Mesendoderm (in vitro differentiated cells): Measurements from ENCODE around the gene PRLH.

Experiments used
- DNase-seq: peaks from one replicate; pipeline ENCODE4 v3.0.0; 2013
- H2AK5ac ChIP-seq: 2 replicates; pipeline ENCODE4 v1.6.1; 2013; ENCODE audit warnings: low read length, inconsistent platforms
- H2BK120ac ChIP-seq: 2 replicates; pipeline ENCODE4 v1.6.1; 2013; ENCODE audit warnings: low read depth, mild to moderate bottlenecking, low read length, moderate library complexity, mixed read lengths
- H2BK15ac ChIP-seq: replicated peaks from 2 replicates; pipeline ENCODE4 v1.6.1; 2013; ENCODE audit warnings: low read depth, mild to moderate bottlenecking, moderate library complexity
- H2BK5ac ChIP-seq: 2 replicates; pipeline ENCODE4 v1.6.1; 2013; ENCODE audit warnings: low read length, inconsistent platforms
- H3K18ac ChIP-seq: 2 replicates; pipeline ENCODE4 v1.6.1; 2013; ENCODE audit warnings: mild to moderate bottlenecking, low read length, mixed read lengths
- H3K23ac ChIP-seq: one replicate; pipeline ENCODE4 v1.6.1; 2013; ENCODE audit warnings: low read length
- H3K27ac ChIP-seq: 2 replicates; pipeline ENCODE4 v1.5.1; 2013; ENCODE audit warnings: low read depth, mild to moderate bottlenecking, inconsistent platforms, low read length, moderate library complexity
- H3K27me3 ChIP-seq: 2 replicates; pipeline ENCODE4 v1.6.1; 2013; ENCODE audit warnings: low read length, control low read depth, mild to moderate bottlenecking, inconsistent platforms; ENCODE audit not compliant: insufficient read depth, poor library complexity
- H3K36me3 ChIP-seq: 2 replicates; pipeline ENCODE4 v1.6.1; 2013; ENCODE audit warnings: low read length, inconsistent platforms; ENCODE audit not compliant: control insufficient read depth, insufficient read depth
- H3K4ac ChIP-seq: one replicate; pipeline ENCODE4 v1.6.1; 2013; ENCODE audit warnings: low read depth, mild to moderate bottlenecking, low read length, moderate library complexity
- H3K4me1 ChIP-seq: 2 replicates; pipeline ENCODE4 v1.6.1; 2013; ENCODE audit warnings: low read depth, low read length, inconsistent platforms; ENCODE audit not compliant: control insufficient read depth
- H3K4me2 ChIP-seq: 2 replicates; pipeline ENCODE4 v1.6.1; 2013; ENCODE audit warnings: low read length
- H3K4me3 ChIP-seq: 2 replicates; pipeline ENCODE4 v1.5.1; 2013; ENCODE audit warnings: mild to moderate bottlenecking, low read length
- H3K56ac ChIP-seq: one replicate; pipeline ENCODE4 v1.6.1; 2013; ENCODE audit warnings: low read length
- H3K79me1 ChIP-seq: 2 replicates; pipeline ENCODE4 v1.6.1; 2013; ENCODE audit warnings: low read length, inconsistent platforms
- H3K79me2 ChIP-seq: 2 replicates; pipeline ENCODE4 v1.6.1; 2013; ENCODE audit warnings: mild to moderate bottlenecking, low read length; ENCODE audit not compliant: control insufficient read depth, insufficient read depth
- H3K9ac ChIP-seq: 2 replicates; pipeline ENCODE4 v1.6.1; 2013; ENCODE audit warnings: low read length, inconsistent platforms
- H4K5ac ChIP-seq: one replicate; pipeline ENCODE4 v1.6.1; 2013; ENCODE audit warnings: low read length
- H4K8ac ChIP-seq: one replicate; pipeline ENCODE4 v1.6.1; 2013; ENCODE audit warnings: low read depth, mild to moderate bottlenecking, control low read depth, low read length, moderate library complexity
- WGBS: extraction: QIAGEN DNeasy Blood & Tissue Kit; methylation state at CpG from one replicate; pipeline ENCODE4 v1.1.7; 2013; ENCODE audit warnings: low lambda C conversion rate, missing lambda C conversion rate; ENCODE audit not compliant: insufficient coverage; ENCODE audit errors: extremely low coverage; 5-methylcytosine and 5-hydroxymethylcytosine counted together

Gene PRLH

GRCh38 chr2:237572021-237572741 lies 5.8 kb downstream of the PRLH start:
- Histone ChIP-seq H3K56ac (peak overlapping the region; percentile 59), H3K18ac (no peak overlapping the region), H2BK120ac (no peak overlapping the region), H2BK5ac (no peak overlapping the region), H3K4me2 (no peak overlapping the region), H2AK5ac (no peak overlapping the region), H3K9ac (peak overlapping the region; percentile 39), H3K36me3 (no peaks in the 10 kb centered on the region), H3K23ac (no peak overlapping the region), H3K27ac (peak overlapping the region; percentile 7), H3K4ac (no peak overlapping the region), H3K27me3 (no peaks in the 10 kb centered on the region), H3K4me3 (no peak overlapping the region), H3K79me2 (no peaks in the 10 kb centered on the region), H2BK15ac (no peak overlapping the region), H3K4me1 (no peaks in the 10 kb centered on the region), H4K8ac (no peak overlapping the region), H4K5ac (no peak overlapping the region), H3K79me1 (no peaks in the 10 kb centered on the region)
- DNase-seq = peak; percentile 95
- no CpG with 5 or more reads among the region's 24 CpGs for whole genome bisulfite sequencing

GRCh38 chr2:237572742-237573101 lies 6.3 kb downstream of the PRLH start:
- Histone ChIP-seq H3K79me1 (no peaks in the 10 kb centered on the region), H3K79me2 (no peaks in the 10 kb centered on the region), H2BK120ac (no peak overlapping the region), H3K4me3 (no peak overlapping the region), H2AK5ac (no peak overlapping the region), H4K8ac (no peak overlapping the region), H3K4me2 (no peak overlapping the region), H3K27ac (peak overlapping the region; percentile 7), H4K5ac (no peak overlapping the region), H3K9ac (peak overlapping the region; percentile 19), H2BK15ac (no peak overlapping the region), H3K4ac (no peak overlapping the region), H2BK5ac (no peak overlapping the region), H3K23ac (no peak overlapping the region), H3K36me3 (peaks cover 2% of the 10 kb centered on the region), H3K4me1 (no peaks in the 10 kb centered on the region), H3K56ac (peak overlapping the region; percentile 56), H3K18ac (no peak overlapping the region), H3K27me3 (no peaks in the 10 kb centered on the region)
- no peak for DNase-seq
- no CpG with 5 or more reads among the region's 4 CpGs for WGBS

DNA sequence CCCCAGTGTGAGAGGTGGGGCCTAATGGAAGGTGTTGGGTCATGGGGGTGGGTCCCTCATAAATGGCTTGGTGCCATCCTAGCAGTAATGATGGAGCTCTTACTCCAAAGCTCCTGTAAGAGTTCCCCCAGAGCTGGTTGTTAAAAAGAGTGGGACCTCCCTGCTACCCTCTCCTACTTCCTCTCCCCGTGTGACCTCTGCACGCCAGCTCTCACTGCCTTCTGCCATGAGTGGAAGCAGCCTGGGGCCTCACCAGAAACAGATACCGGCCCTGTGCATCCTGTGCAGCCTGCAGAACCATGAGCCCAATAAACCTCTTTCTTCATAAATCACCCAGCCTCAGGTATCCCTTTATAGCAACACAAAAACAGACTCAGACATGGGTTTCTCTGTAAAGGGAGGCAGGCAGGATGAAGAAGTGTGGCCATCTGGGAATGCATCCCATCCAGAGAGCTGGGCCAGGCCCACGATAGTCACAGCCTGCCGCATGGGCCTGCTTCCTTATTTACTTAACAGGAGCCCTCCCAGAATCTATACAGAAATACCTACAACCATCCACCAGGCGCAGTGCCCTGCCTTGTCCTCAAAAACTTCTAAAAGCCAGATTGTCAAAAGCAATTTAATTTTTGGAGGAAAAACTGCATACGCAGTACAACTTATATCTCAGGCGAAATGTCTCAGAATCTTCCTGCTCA lies 7.5 kb downstream of the PRLH start:
- Histone ChIP-seq H3K4me1 (no peaks in the 10 kb centered on the region), H3K9ac (no peak overlapping the region), H2BK5ac (no peak overlapping the region), H3K4me3 (no peak overlapping the region), H3K79me1 (no peaks in the 10 kb centered on the region), H4K5ac (no peak overlapping the region), H3K4me2 (no peak overlapping the region), H2AK5ac (no peak overlapping the region), H3K36me3 (peaks cover 2% of the 10 kb centered on the region), H3K27ac (no peak overlapping the region), H3K18ac (no peak overlapping the region), H2BK15ac (no peak overlapping the region), H2BK120ac (no peak overlapping the region), H4K8ac (no peak overlapping the region), H3K23ac (no peak overlapping the region), H3K56ac (no peak overlapping the region), H3K27me3 (no peaks in the 10 kb centered on the region), H3K79me2 (no peaks in the 10 kb centered on the region), H3K4ac (no peak overlapping the region)
- no peak for DNase-seq
- no CpG with 5 or more reads among the region's 8 CpGs for whole genome bisulfite sequencing

DNA sequence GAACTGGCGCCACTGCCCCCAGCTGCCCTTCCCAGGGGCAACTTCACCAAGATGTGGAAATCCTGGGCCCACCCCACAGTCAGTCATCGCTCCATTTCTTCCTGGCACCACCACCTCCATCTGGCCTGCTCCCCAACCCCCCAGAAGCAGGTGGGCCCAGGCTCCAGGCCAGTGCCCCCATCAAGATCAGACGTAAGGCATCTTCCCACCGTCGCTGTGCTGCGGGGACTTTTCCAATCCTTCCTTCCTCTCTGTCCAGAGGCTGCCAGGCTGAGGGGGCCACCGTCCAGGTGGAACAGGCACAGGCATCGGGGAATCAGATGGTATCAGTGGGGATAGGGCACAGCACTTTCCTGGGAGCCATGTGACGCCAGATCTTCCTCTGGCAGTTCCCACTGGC lies 8.1 kb downstream of the PRLH start:
- H3K27ac ChIP-seq = no peak overlapping the region
- no peaks in the 10 kb centered on the region for H3K4me1 ChIP-seq
- no peak overlapping the region for H3K4me3 ChIP-seq
- H2AK5ac ChIP-seq = no peak overlapping the region
- no peaks in the 10 kb centered on the region for H3K79me1 ChIP-seq
- no peak overlapping the region for H2BK5ac ChIP-seq
- no peak overlapping the region for H3K23ac ChIP-seq
- no peak overlapping the region for H3K18ac ChIP-seq
- no peaks in the 10 kb centered on the region for H3K79me2 ChIP-seq
- no peak for DNase-seq
- no peak overlapping the region for H2BK120ac ChIP-seq
- H3K27me3 ChIP-seq = no peaks in the 10 kb centered on the region
- H3K36me3 ChIP-seq = peaks cover 2% of the 10 kb centered on the region
- H3K56ac ChIP-seq = no peak overlapping the region
- H2BK15ac ChIP-seq = no peak overlapping the region
- H4K8ac ChIP-seq = no peak overlapping the region
- no peak overlapping the region for H3K4me2 ChIP-seq
- H3K9ac ChIP-seq = no peak overlapping the region
- H3K4ac ChIP-seq = no peak overlapping the region
- no peak overlapping the region for H4K5ac ChIP-seq
- WGBS = no CpG with 5 or more reads among the region's 9 CpGs

- peak; percentile 48 for DNase-seq
- Histone ChIP-seq H2BK5ac (no peak overlapping the region), H3K36me3 (peaks cover 2% of the 10 kb centered on the region), H3K27me3 (no peaks in the 10 kb centered on the region), H3K4me2 (no peak overlapping the region), H3K27ac (no peak overlapping the region), H4K8ac (no peak overlapping the region), H2BK15ac (no peak overlapping the region), H3K18ac (no peak overlapping the region), H4K5ac (no peak overlapping the region), H3K79me2 (no peaks in the 10 kb centered on the region), H2BK120ac (no peak overlapping the region), H3K4ac (no peak overlapping the region), H3K23ac (no peak overlapping the region), H3K4me1 (no peaks in the 10 kb centered on the region), H3K56ac (no peak overlapping the region), H3K4me3 (no peak overlapping the region), H3K79me1 (no peaks in the 10 kb centered on the region), H2AK5ac (no peak overlapping the region), H3K9ac (no peak overlapping the region)
- no CpG with 5 or more reads among the region's 25 CpGs for WGBS
Measured at GRCh38 chr2:237574894-237575868, 8.8 kb downstream of the PRLH start.
